ENCODE measurements around the gene SEMA5B. TPM values are rescaled to one million over a fixed set of nuclear protein-coding genes. Genes with fewer than 3 reads are reported as not detected.

SEMA5B gene
- total RNA-seq, 1 experiment from 2014 or later: 9.4 TPM

DNA sequence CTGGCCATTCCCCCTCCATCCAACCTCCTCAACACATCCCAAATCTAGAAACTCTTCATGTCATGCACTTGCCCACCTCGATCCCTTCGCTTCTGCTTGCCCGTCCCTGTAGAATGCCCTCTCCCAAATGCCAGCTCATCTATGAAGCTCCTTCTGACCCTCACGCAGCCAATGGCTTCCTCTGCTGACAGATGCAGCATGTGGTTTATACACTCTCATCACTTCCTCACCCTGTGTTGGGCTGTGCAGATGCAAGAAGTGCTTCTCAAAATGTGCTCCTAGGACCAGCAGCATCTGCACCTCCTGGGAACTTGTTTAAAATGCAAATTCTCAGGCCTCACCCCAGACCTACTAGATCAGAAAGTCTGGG is 51.7 kb downstream of the SEMA5B start:
- peaks cover 12% of the 10 kb centered on the region for H3K27me3 Mint-ChIP-seq (ENCODE audit: low read depth)
- Histone ChIP-seq H3K9ac (ENCODE audit: extremely low read depth, insufficient read length, low read length) (no peak overlapping the region), H2BK20ac (ENCODE audit: low read depth, low read length, poor library complexity, severe bottlenecking) (no peak overlapping the region), H2AFZ (ENCODE audit: low read length) (no peak overlapping the region), H3K79me1 (ENCODE audit: insufficient read depth, low read depth, low read length, poor library complexity, severe bottlenecking) (no peaks in the 10 kb centered on the region), H3K18ac (ENCODE audit: insufficient read length, low read depth, low read length) (no peak overlapping the region), H3K56ac (ENCODE audit: insufficient read length, low read depth, low read length) (no peak overlapping the region), H2BK12ac (ENCODE audit: insufficient read length, low read depth, low read length) (no peak overlapping the region), H3K23me2 (ENCODE audit: insufficient read length, low read depth, low read length, poor library complexity, severe bottlenecking) (no peaks in the 10 kb centered on the region), H2AK5ac (ENCODE audit: insufficient read length, low read length) (no peak overlapping the region), H3K27me3 (ENCODE audit: insufficient read depth, low read length) (no peaks in the 10 kb centered on the region), H2BK120ac (ENCODE audit: low read depth, low read length, poor library complexity, severe bottlenecking) (no peak overlapping the region), H4K5ac (ENCODE audit: insufficient read length, low read depth, low read length) (no peak overlapping the region), H3T11ph (ENCODE audit: low read length) (no peak overlapping the region), H2BK15ac (ENCODE audit: low read depth, low read length) (no peak overlapping the region), H4K91ac (ENCODE audit: insufficient read length, low read depth, low read length) (no peak overlapping the region), H3K4ac (ENCODE audit: low read depth, low read length) (no peak overlapping the region), H3K27ac (ENCODE audit: insufficient read length, low read depth, low read length) (no peak overlapping the region), H3K9me3 (ENCODE audit: control insufficient read depth, low read depth, low read length) (no peaks in the 10 kb centered on the region), H4K8ac (replicated peaks; ENCODE audit: insufficient read length, low read depth, low read length) (no peak overlapping the region), H2BK5ac (ENCODE audit: insufficient read length, low read length) (no peak overlapping the region), H3K4me1 (ENCODE audit: insufficient read depth, low read length) (peaks cover 13% of the 10 kb centered on the region; the same call in 1 of the 2 replicates), H3K14ac (ENCODE audit: insufficient read depth, low read length) (peak overlapping the region; percentile 12; the same call in 1 of the 2 replicates), H3K23ac (ENCODE audit: insufficient read length, low read depth, low read length) (no peak overlapping the region), H3K79me2 (ENCODE audit: insufficient read depth, low read length) (no peaks in the 10 kb centered on the region), H3K4me2 (ENCODE audit: insufficient read depth, insufficient read length, low read length) (no peak overlapping the region), H4K20me1 (ENCODE audit: control insufficient read depth, insufficient read depth, insufficient read length) (peaks cover 2% of the 10 kb centered on the region)
- no peak for DNase-seq
- WGBS (ENCODE audit: extremely low coverage, insufficient read length, low lambda C conversion rate): no CpG with 5 or more reads among the region's 4 CpGs
- H3K4me1 Mint-ChIP-seq: peaks cover 59 to 65% of the 10 kb centered on the region in 2 experiments
- TF ChIP-seq, protein P1, sequence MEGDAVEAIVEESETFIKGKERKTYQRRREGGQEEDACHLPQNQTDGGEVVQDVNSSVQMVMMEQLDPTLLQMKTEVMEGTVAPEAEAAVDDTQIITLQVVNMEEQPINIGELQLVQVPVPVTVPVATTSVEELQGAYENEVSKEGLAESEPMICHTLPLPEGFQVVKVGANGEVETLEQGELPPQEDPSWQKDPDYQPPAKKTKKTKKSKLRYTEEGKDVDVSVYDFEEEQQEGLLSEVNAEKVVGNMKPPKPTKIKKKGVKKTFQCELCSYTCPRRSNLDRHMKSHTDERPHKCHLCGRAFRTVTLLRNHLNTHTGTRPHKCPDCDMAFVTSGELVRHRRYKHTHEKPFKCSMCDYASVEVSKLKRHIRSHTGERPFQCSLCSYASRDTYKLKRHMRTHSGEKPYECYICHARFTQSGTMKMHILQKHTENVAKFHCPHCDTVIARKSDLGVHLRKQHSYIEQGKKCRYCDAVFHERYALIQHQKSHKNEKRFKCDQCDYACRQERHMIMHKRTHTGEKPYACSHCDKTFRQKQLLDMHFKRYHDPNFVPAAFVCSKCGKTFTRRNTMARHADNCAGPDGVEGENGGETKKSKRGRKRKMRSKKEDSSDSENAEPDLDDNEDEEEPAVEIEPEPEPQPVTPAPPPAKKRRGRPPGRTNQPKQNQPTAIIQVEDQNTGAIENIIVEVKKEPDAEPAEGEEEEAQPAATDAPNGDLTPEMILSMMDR (conservative IDR thresholded peaks at IDR 0.05): no peak
- H3K36me3 Mint-ChIP-seq (ENCODE audit: insufficient read depth in 1 of 3, low read depth in 3 of 3): no peaks in the 10 kb centered on the region; a peak in 2 of 7 replicates
- no peaks in the 10 kb centered on the region for H3K9me3 Mint-ChIP-seq
- no peak overlapping the region for H3K27ac Mint-ChIP-seq
- no peak overlapping the region; a peak in 1 of 5 replicates for H3K4me3 Mint-ChIP-seq

Data from H9 (cell line).